Smooth muscle cell (in vitro differentiated cells): ENCODE measurements around the gene RPS2. TPM values are rescaled to one million over a fixed set of nuclear protein-coding genes. Genes with fewer than 3 reads are reported as not detected.

Experiments used
- DNase-seq: peaks from one replicate; lab custom pipeline; 2025; ENCODE audit not compliant: unreplicated experiment; lab: John Stamatoyannopoulos, UW
- H2AFZ ChIP-seq: fragments of 200-600 bp; sonication (generic); 2 replicates; pipeline ENCODE4 v1.6.0; 2016; ENCODE audit warnings: antibody characterized with exemption, low read depth, mild to moderate bottlenecking
- H3F3A ChIP-seq: fragments of 200-600 bp; sonication (generic); 2 replicates; pipeline ENCODE4 v1.6.0; 2017; ENCODE audit warnings: antibody characterized with exemption, low read depth
- H3K27ac ChIP-seq: fragments of 200-600 bp; sonication (generic); 2 replicates; pipeline ENCODE4 v1.5.1; 2016; ENCODE audit warnings: low read depth, mild to moderate bottlenecking
- H3K27me3 ChIP-seq: fragments of 200-600 bp; sonication (generic); 2 replicates; pipeline ENCODE4 v1.6.1; 2016; ENCODE audit warnings: low read depth, mild to moderate bottlenecking
- H3K36me3 ChIP-seq: fragments of 200-600 bp; sonication (generic); 2 replicates; pipeline ENCODE4 v1.5.1; 2016; ENCODE audit warnings: low read depth
- H3K4me1 ChIP-seq: fragments of 200-600 bp; sonication (generic); 2 replicates; pipeline ENCODE4 v1.5.1; 2016; ENCODE audit warnings: low read depth
- H3K4me2 ChIP-seq: fragments of 200-600 bp; sonication (generic); 2 replicates; pipeline ENCODE4 v1.6.0; 2016; ENCODE audit warnings: mild to moderate bottlenecking
- H3K4me3 ChIP-seq: fragments of 200-600 bp; sonication (generic); 2 replicates; pipeline ENCODE4 v1.5.1; 2016; ENCODE audit warnings: mild to moderate bottlenecking
- H3K79me2 ChIP-seq: fragments of 200-600 bp; sonication (generic); 2 replicates; pipeline ENCODE4 v1.6.0; 2016; ENCODE audit warnings: low read depth, mild to moderate bottlenecking
- H3K9ac ChIP-seq: fragments of 200-600 bp; sonication (generic); 2 replicates; pipeline ENCODE4 v1.6.0; 2016; ENCODE audit warnings: low read depth
- H3K9me3 ChIP-seq: fragments of 200-600 bp; sonication (generic); replicated peaks from 2 replicates; pipeline ENCODE4 v1.5.1; 2016; ENCODE audit warnings: low read depth
- H4K20me1 ChIP-seq: fragments of 200-600 bp; sonication (generic); 2 replicates; pipeline ENCODE4 v1.6.0; 2016; ENCODE audit warnings: low read depth
- WGBS: methylation state at CpG from one replicate; pipeline ENCODE4 v1.1.7; 2016; ENCODE audit warnings: low lambda C conversion rate; 5-methylcytosine and 5-hydroxymethylcytosine counted together
- polyA plus RNA-seq: library from polyadenylated mRNA; unstranded; fragments of >200 nt; fragmentation: Nextera tagmentation; extraction: Ambion mirVana; gene quantifications from 2 replicates; pipeline ENCODE4 v1.2.1, GENCODE V29; 2016
- total RNA-seq: library from RNA; depleted of rRNA; stranded (reverse); fragments of >200 nt; gene quantifications from 2 replicates; pipeline ENCODE4 v1.2.3, GENCODE V29; 2014
- TF ChIP-seq, protein P1 (sequence below): fragments of 200-600 bp; sonication (generic); IDR thresholded peaks from 2 replicates; pipeline ENCODE4 v1.5.1; 2017; ENCODE audit warnings: borderline replicate concordance, mild to moderate bottlenecking, antibody characterized with exemption; ENCODE audit not compliant: insufficient read depth, poor library complexity, severe bottlenecking

RPS2 gene
- total and polyA plus RNA-seq, 2 experiments from 2014 or later, result 2,041 to 2,576 TPM

- Histone ChIP-seq H3K4me2 (peak overlapping the region; percentile 90), H3K4me3 (no peak overlapping the region), H4K20me1 (peaks cover 69% of the 10 kb centered on the region), H3K27me3 (no peaks in the 10 kb centered on the region), H3K4me1 (peaks cover 27% of the 10 kb centered on the region), H3K79me2 (peaks cover 62% of the 10 kb centered on the region), H2AFZ (no peak overlapping the region), H3K9me3 (no peaks in the 10 kb centered on the region), H3K9ac (no peak overlapping the region), H3K27ac (no peak overlapping the region), H3F3A (no peaks in the 10 kb centered on the region), H3K36me3 (no peaks in the 10 kb centered on the region)
- TF ChIP-seq, protein P1, sequence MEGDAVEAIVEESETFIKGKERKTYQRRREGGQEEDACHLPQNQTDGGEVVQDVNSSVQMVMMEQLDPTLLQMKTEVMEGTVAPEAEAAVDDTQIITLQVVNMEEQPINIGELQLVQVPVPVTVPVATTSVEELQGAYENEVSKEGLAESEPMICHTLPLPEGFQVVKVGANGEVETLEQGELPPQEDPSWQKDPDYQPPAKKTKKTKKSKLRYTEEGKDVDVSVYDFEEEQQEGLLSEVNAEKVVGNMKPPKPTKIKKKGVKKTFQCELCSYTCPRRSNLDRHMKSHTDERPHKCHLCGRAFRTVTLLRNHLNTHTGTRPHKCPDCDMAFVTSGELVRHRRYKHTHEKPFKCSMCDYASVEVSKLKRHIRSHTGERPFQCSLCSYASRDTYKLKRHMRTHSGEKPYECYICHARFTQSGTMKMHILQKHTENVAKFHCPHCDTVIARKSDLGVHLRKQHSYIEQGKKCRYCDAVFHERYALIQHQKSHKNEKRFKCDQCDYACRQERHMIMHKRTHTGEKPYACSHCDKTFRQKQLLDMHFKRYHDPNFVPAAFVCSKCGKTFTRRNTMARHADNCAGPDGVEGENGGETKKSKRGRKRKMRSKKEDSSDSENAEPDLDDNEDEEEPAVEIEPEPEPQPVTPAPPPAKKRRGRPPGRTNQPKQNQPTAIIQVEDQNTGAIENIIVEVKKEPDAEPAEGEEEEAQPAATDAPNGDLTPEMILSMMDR, result no peak
- 94% methylated on average over 14 of the region's 16 CpGs for WGBS
- DNase-seq, result no peak
Measured at GRCh38 chr16:2007081-2007836, 42.6 kb upstream of the RPS2 start.

GRCh38 chr16:2006317-2006716, 41.7 kb upstream of the RPS2 start:
- no peak overlapping the region for H3K4me2 ChIP-seq
- H3K36me3 ChIP-seq, result no peaks in the 10 kb centered on the region
- H3K27me3 ChIP-seq, result no peaks in the 10 kb centered on the region
- no peak for DNase-seq
- H3K9ac ChIP-seq, result no peak overlapping the region
- no peak overlapping the region for H3K4me3 ChIP-seq
- 98% methylated on average over 7 of the region's 8 CpGs for WGBS
- no peak overlapping the region for H2AFZ ChIP-seq
- peaks cover 66% of the 10 kb centered on the region for H3K79me2 ChIP-seq
- TF ChIP-seq, protein P1, result no peak
- no peaks in the 10 kb centered on the region for H3F3A ChIP-seq
- no peak overlapping the region for H3K27ac ChIP-seq
- H3K4me1 ChIP-seq, result peaks cover 27% of the 10 kb centered on the region
- peaks cover 76% of the 10 kb centered on the region for H4K20me1 ChIP-seq
- H3K9me3 ChIP-seq, result no peaks in the 10 kb centered on the region

- TF ChIP-seq, protein P1, result no peak
- Histone ChIP-seq H3K4me1 (peaks cover 27% of the 10 kb centered on the region), H4K20me1 (peaks cover 81% of the 10 kb centered on the region), H3K27me3 (no peaks in the 10 kb centered on the region), H2AFZ (no peak overlapping the region), H3K36me3 (no peaks in the 10 kb centered on the region), H3K9me3 (no peaks in the 10 kb centered on the region), H3F3A (no peaks in the 10 kb centered on the region), H3K27ac (no peak overlapping the region), H3K9ac (no peak overlapping the region), H3K79me2 (peaks cover 66% of the 10 kb centered on the region), H3K4me2 (no peak overlapping the region), H3K4me3 (no peak overlapping the region)
- no peak for DNase-seq
- 92% methylated on average over 21 of the region's 21 CpGs for WGBS
Measured at GRCh38 chr16:2005646-2006045, 41.0 kb upstream of the RPS2 start.
